ENCODE data around the gene SYK.

The SYK gene

DNA sequence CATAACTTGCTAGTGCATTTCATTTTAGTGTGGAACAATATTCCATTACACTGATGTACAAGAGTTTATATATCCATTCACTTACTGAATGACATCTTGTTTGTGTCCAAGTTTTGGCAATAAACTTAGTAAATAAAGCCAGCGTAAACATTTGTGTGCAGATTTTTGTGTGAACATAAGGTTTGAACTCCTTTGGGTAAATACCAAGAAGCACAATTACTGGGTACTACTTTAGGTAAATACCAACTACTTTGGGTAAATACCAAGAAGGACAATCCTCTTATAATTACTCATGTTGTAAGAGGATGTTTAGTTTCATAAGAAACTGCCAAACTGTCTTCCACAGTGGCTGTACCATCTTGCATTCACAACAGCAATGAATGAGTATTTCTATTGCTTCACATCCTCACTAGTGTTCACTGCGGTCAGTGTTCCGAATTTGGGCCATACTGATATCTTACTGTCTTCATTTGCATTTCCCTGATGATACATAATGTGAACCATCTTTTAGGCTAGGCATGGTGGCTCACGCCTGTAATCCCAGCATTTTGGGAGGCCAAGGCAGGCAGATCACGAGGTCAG lies 2.3 kb upstream of the SYK start:
- Histone ChIP-seq H3K9me3 (ENCODE audit: control insufficient read depth, low read length) (peaks cover under 1% of the 10 kb centered on the region), H3K9ac (ENCODE audit: low read length) (no peak overlapping the region), H3K36me3 (ENCODE audit: control insufficient read depth, insufficient read depth, low read length, severe bottlenecking) (no peaks in the 10 kb centered on the region), H3K4me1 (ENCODE audit: control insufficient read depth, insufficient read depth, low read length) (no peaks in the 10 kb centered on the region), H3K27me3 (replicated peaks; ENCODE audit: control insufficient read depth, insufficient read depth, low read length) (peaks cover 51% of the 10 kb centered on the region), H3K4me3 (ENCODE audit: low read length) (no peak overlapping the region)
- DNase-seq (ENCODE audit: low read depth), result no peak

DNA sequence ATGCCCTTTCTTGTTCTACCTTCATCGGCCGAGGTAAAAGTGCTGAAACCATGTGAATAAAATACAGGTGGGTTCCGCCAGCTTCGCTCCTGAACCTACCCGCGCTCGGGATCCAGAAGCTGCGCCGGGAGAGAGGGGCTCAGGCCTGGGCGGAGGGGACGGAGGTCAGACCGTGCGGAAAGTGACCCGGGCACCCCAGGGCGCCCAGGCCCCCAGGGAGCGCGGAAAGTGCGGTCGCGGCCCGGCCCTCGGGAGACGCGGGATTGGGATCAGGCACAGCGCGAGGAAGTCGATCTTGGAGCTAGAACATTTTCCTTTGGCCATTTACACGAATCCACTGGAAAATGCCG lies 329 bp downstream of the SYK start:
- no peaks in the 10 kb centered on the region for H3K4me1 ChIP-seq (ENCODE audit: control insufficient read depth, insufficient read depth, low read length)
- H3K4me3 ChIP-seq (ENCODE audit: low read length), result no peak overlapping the region
- no peak overlapping the region for H3K9ac ChIP-seq (ENCODE audit: low read length)
- H3K36me3 ChIP-seq (ENCODE audit: control insufficient read depth, insufficient read depth, low read length, severe bottlenecking), result no peaks in the 10 kb centered on the region
- H3K27me3 ChIP-seq (replicated peaks; ENCODE audit: control insufficient read depth, insufficient read depth, low read length), result peaks cover 55% of the 10 kb centered on the region
- no peaks in the 10 kb centered on the region for H3K9me3 ChIP-seq (ENCODE audit: control insufficient read depth, low read length)
- DNase-seq (ENCODE audit: low read depth), result no peak

DNA sequence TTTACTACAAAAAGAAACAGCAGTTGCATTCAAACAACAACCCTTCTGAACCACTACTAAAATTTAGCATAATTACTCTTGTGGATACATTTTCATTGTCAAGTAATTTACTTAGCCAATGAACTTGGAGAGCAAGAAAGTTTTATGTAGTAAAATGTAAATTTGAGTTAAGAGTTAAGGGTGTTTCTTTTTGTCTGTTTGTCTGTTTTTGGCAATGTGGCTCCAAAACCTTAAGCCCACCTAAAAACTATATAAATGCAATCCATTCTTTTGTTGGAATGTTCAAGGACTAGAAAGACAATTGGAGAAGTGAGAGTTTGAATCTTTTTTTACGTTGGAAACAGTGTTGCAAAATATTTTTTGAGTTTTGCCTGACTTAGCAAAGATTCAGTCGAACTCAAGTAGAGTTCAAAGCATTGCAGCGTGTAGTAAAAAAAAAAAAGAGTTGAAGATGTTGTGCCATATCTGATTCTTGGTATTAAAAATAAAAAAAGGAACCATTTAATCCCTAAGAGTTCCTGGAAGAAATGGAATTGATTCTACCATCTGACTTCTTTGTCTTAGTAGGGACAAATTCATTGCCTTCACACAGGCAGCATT lies 867 bp downstream of the SYK start:
- Histone ChIP-seq H3K4me3 (ENCODE audit: low read length) (no peak overlapping the region), H3K36me3 (ENCODE audit: control insufficient read depth, insufficient read depth, low read length, severe bottlenecking) (no peaks in the 10 kb centered on the region), H3K27me3 (replicated peaks; ENCODE audit: control insufficient read depth, insufficient read depth, low read length) (peaks cover 57% of the 10 kb centered on the region), H3K9ac (ENCODE audit: low read length) (no peak overlapping the region), H3K4me1 (ENCODE audit: control insufficient read depth, insufficient read depth, low read length) (no peaks in the 10 kb centered on the region), H3K9me3 (ENCODE audit: control insufficient read depth, low read length) (no peaks in the 10 kb centered on the region)
- DNase-seq (ENCODE audit: low read depth), result no peak

DNA sequence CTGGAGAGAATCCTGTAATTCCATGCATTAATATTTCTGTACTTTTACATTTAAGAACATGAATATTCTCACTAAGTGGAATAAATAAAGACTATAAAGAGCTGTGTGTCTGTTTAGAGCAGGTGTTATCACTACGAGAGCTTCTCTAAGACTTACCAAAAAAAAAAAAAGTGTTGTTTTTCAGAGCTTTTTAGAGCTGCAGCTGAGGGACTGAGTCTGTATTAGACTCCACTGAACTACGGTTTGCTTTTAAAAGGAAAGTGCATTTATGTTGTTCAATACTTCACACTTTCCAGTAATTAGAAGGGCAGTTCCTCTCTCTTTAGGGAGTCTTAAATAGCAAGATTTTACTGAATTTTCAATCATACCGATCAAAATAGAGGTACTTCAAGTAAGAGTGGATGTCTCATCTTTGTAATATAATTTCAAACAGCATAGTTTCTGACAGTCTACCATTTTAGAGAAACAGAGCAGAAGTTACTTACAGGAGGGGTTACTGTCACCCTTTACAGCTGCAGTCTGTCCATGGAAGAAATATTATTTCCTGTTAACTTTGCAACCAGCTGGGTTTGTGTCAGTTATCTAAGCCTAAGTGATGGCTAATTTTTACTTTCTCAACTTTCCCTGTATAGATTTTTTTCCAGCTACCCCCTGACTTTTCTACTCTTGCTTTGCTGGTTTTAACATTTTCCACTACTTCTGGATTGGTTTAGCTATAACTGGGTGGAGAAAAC lies 2.4 kb downstream of the SYK start:
- Histone ChIP-seq H3K27me3 (replicated peaks; ENCODE audit: control insufficient read depth, insufficient read depth, low read length) (peaks cover 66% of the 10 kb centered on the region), H3K4me3 (ENCODE audit: low read length) (no peak overlapping the region)
- no peak for DNase-seq (ENCODE audit: low read depth)

DNA sequence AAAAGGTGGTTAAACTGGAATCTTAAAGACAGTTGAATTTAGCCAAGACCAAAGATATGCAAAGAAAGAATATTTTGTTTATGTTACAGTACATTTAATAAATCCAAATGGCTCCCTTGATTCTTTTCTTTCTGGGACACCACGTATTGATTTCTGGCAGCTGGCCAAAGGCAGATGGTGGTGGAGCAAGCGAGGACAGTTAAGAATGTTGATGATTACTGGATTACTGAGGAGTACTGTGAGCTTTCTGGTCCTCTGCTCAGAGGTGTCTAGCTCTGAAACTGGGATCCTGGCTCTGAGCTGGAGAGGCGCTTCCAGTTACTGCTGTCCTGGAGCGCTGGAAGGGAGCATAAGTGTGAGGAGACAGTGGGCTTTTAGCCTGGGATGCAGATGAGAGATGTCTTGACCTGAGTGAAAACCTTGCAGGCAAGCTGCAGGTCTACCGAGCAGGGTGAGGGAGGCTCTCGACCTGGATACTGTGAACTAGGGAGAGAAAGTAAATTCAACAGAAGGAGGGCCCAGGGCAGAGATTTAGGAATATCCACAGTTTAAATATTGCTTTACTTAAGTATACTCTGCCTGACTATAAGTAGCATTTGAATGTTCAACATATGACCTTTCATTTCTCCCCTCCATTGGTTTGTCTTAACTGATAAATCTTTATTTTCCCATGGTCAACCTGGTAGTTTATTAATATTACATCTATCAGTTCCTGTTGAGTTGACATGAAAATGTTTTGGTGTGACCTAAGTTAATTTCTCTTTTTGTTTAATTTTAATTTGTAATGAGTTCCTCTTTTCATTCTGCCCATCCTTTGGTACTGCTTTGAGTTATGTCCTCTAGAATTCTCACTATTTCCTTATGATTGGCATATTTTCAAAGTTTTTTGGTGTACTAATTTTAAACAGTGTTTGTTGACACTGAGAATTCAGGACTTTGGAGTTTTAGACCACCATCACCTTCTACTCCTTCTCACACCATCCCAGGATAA lies 3.7 kb downstream of the SYK start:
- H3K9ac ChIP-seq (ENCODE audit: low read length), result no peak overlapping the region
- H3K27me3 ChIP-seq (replicated peaks; ENCODE audit: control insufficient read depth, insufficient read depth, low read length), result peaks cover 68% of the 10 kb centered on the region
- H3K9me3 ChIP-seq (ENCODE audit: control insufficient read depth, low read length), result no peaks in the 10 kb centered on the region
- H3K4me1 ChIP-seq (ENCODE audit: control insufficient read depth, insufficient read depth, low read length), result no peaks in the 10 kb centered on the region
- no peak overlapping the region for H3K4me3 ChIP-seq (ENCODE audit: low read length)
- no peaks in the 10 kb centered on the region for H3K36me3 ChIP-seq (ENCODE audit: control insufficient read depth, insufficient read depth, low read length, severe bottlenecking)
- no peak for DNase-seq (ENCODE audit: low read depth)

More for the DNA sequence above, 2.4 kb downstream of the SYK start:
- no peaks in the 10 kb centered on the region for H3K4me1 ChIP-seq (ENCODE audit: control insufficient read depth, insufficient read depth, low read length)
- H3K36me3 ChIP-seq (ENCODE audit: control insufficient read depth, insufficient read depth, low read length, severe bottlenecking), result no peaks in the 10 kb centered on the region
- H3K9ac ChIP-seq (ENCODE audit: low read length), result no peak overlapping the region
- no peaks in the 10 kb centered on the region for H3K9me3 ChIP-seq (ENCODE audit: control insufficient read depth, low read length)

DNA sequence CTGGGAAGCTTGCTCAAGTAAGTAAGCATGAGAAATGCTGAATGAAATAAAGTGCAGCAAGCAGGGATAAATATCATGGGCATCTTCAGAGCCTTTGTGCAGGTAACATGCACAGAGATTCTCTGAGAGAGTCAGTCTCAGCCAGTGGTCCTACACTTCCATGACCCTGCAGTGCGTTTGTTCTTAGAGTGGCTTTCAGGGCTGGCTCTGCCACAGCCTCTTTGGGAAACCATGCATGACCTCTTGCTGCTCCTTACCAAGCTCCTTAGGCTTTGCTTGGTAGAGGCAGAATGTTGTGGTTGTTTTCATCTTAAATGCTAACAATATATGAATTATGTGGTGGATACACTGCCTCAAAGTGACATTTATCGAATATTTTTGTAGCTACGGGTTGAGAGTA lies 5.4 kb downstream of the SYK start:
- DNase-seq (ENCODE audit: low read depth), result no peak
- H3K9me3 ChIP-seq (ENCODE audit: control insufficient read depth, low read length), result no peaks in the 10 kb centered on the region
- no peaks in the 10 kb centered on the region for H3K36me3 ChIP-seq (ENCODE audit: control insufficient read depth, insufficient read depth, low read length, severe bottlenecking)
- no peak overlapping the region for H3K9ac ChIP-seq (ENCODE audit: low read length)
- peaks cover 54% of the 10 kb centered on the region for H3K27me3 ChIP-seq (replicated peaks; ENCODE audit: control insufficient read depth, insufficient read depth, low read length)
- no peak overlapping the region for H3K4me3 ChIP-seq (ENCODE audit: low read length)
- H3K4me1 ChIP-seq (ENCODE audit: control insufficient read depth, insufficient read depth, low read length), result no peaks in the 10 kb centered on the region

DNA sequence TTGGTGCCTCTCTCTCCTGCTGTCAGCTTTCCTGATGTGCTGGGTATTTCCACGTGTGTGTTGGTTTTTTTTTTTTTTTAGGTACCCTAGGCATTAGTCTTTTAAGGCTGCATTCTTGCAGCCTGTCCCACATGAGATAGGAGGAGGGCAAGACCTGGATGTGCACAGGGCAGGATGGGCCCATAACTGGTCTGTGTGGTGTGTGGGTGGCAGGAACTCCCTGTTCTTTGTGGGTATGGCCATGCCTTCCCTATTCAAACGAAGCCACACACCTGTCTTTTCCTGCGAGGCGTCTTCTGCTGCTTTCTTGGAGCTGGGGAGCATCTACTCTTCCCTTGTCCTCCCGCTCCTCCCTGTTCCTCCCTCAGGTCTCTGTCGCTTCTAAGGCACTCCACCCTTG lies 6.8 kb downstream of the SYK start:
- H3K4me3 ChIP-seq (ENCODE audit: low read length), result no peak overlapping the region
- DNase-seq (ENCODE audit: low read depth), result no peak
- no peak overlapping the region for H3K9ac ChIP-seq (ENCODE audit: low read length)
- H3K4me1 ChIP-seq (ENCODE audit: control insufficient read depth, insufficient read depth, low read length), result no peaks in the 10 kb centered on the region
- no peaks in the 10 kb centered on the region for H3K9me3 ChIP-seq (ENCODE audit: control insufficient read depth, low read length)
- H3K27me3 ChIP-seq (replicated peaks; ENCODE audit: control insufficient read depth, insufficient read depth, low read length), result peaks cover 48% of the 10 kb centered on the region
- H3K36me3 ChIP-seq (ENCODE audit: control insufficient read depth, insufficient read depth, low read length, severe bottlenecking), result no peaks in the 10 kb centered on the region

DNA sequence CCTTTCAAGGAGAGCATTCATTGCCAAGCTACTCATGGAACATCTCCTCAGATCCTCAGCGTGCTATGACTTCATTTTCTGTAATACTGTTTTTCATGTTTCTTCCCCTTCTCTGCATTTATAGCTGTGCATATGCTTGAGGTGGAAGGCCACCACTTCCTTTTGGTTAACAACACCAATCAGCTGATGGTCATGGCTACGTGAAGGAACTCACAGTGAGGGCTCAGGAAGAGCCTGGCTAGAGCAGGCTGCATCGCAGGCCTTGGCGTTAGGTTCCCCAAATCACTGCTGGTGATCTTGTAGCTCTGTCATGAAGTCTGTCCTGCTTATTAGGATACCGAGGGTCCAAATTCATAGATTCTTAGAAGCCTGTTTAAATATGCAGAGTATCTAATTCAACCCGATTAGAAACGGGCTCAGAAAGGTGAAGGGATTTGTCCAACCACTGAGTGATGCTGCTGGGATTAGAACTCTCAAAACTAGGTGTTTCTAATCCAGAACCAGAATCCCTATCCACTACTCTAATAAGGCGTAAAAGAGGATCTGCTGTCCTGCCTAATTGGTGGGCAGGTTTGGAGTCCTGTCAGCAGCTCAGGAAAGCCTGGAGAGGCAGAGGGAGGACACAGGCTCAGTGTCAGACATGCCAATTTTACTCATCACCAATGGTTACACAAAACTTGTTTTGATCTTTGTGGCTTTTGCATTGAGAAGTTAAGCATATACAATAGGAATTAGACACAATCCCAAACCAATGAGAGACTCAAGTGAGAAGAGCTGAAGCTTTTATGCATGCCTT lies 7.5 kb downstream of the SYK start:
- Histone ChIP-seq H3K27me3 (replicated peaks; ENCODE audit: control insufficient read depth, insufficient read depth, low read length) (peaks cover 41% of the 10 kb centered on the region), H3K9me3 (ENCODE audit: control insufficient read depth, low read length) (no peaks in the 10 kb centered on the region)
- no peak for DNase-seq (ENCODE audit: low read depth)

DNA sequence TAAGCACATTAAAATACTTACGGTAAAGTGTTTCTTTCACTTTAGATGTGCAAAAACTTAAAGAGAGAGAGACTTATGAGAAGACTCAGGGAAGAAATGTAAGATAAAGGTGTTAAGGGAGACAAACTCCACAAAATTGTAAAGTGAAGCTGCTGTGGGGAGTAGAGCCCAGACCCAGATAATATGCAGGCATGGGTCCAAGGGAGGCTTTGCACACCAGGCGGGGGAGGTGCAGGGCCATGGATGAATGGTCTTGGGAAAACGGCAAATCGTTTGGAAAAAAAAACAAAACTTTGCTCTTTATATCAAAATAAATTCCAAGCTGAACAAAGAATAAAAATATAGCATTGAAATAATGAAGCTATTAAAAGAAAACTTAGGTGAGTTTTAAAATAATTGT lies 9.1 kb downstream of the SYK start:
- H3K9ac ChIP-seq (ENCODE audit: low read length), result no peak overlapping the region
- peaks cover 3% of the 10 kb centered on the region for H3K4me1 ChIP-seq (ENCODE audit: control insufficient read depth, insufficient read depth, low read length)
- H3K27me3 ChIP-seq (replicated peaks; ENCODE audit: control insufficient read depth, insufficient read depth, low read length), result peaks cover 35% of the 10 kb centered on the region
- no peak overlapping the region for H3K4me3 ChIP-seq (ENCODE audit: low read length)
- DNase-seq (ENCODE audit: low read depth), result no peak
- H3K36me3 ChIP-seq (ENCODE audit: control insufficient read depth, insufficient read depth, low read length, severe bottlenecking), result no peaks in the 10 kb centered on the region
- no peaks in the 10 kb centered on the region for H3K9me3 ChIP-seq (ENCODE audit: control insufficient read depth, low read length)

More for the DNA sequence above, 7.5 kb downstream of the SYK start:
- Histone ChIP-seq H3K9ac (ENCODE audit: low read length) (no peak overlapping the region), H3K4me1 (ENCODE audit: control insufficient read depth, insufficient read depth, low read length) (no peaks in the 10 kb centered on the region), H3K36me3 (ENCODE audit: control insufficient read depth, insufficient read depth, low read length, severe bottlenecking) (no peaks in the 10 kb centered on the region), H3K4me3 (ENCODE audit: low read length) (no peak overlapping the region)

DNA sequence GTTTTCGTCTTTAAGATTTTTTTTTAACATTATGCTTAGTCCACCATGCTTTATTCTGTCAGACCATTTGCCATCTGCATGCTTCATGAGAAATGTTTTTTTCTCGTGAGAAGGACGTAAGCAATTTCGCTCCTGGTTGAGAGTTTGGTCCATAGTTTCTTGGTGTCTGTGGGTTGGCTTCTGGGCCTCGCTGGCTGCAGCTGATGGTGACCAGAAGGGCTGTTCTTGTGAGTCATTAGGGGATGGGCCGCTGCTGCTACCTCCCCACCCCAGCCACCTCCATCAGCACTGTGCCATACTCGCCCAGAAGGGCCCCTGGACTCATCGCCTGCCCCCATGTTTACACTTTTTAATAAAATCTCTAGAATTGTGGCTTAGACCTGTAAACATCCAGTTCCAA lies 11.4 kb downstream of the SYK start:
- no peaks in the 10 kb centered on the region for H3K36me3 ChIP-seq (ENCODE audit: control insufficient read depth, insufficient read depth, low read length, severe bottlenecking)
- H3K9me3 ChIP-seq (ENCODE audit: control insufficient read depth, low read length), result no peaks in the 10 kb centered on the region
- no peak overlapping the region for H3K4me3 ChIP-seq (ENCODE audit: low read length)
- no peak overlapping the region for H3K9ac ChIP-seq (ENCODE audit: low read length)
- H3K4me1 ChIP-seq (ENCODE audit: control insufficient read depth, insufficient read depth, low read length), result peaks cover 3% of the 10 kb centered on the region
- no peak for DNase-seq (ENCODE audit: low read depth)
- H3K27me3 ChIP-seq (replicated peaks; ENCODE audit: control insufficient read depth, insufficient read depth, low read length), result peaks cover 25% of the 10 kb centered on the region

All from adipocyte (in vitro differentiated cells).